Mesendoderm (in vitro differentiated cells): ENCODE data around the gene TAGLN2.

Source experiments
- DNase-seq: peaks from one replicate; pipeline ENCODE4 v3.0.0; 2013
- H2AK5ac ChIP-seq: 2 replicates; pipeline ENCODE4 v1.6.1; 2013; ENCODE audit warnings: low read length, inconsistent platforms
- H2BK120ac ChIP-seq: 2 replicates; pipeline ENCODE4 v1.6.1; 2013; ENCODE audit warnings: low read depth, mild to moderate bottlenecking, low read length, moderate library complexity, mixed read lengths
- H2BK15ac ChIP-seq: replicated peaks from 2 replicates; pipeline ENCODE4 v1.6.1; 2013; ENCODE audit warnings: low read depth, mild to moderate bottlenecking, moderate library complexity
- H2BK5ac ChIP-seq: 2 replicates; pipeline ENCODE4 v1.6.1; 2013; ENCODE audit warnings: low read length, inconsistent platforms
- H3K18ac ChIP-seq: 2 replicates; pipeline ENCODE4 v1.6.1; 2013; ENCODE audit warnings: mild to moderate bottlenecking, low read length, mixed read lengths
- H3K23ac ChIP-seq: one replicate; pipeline ENCODE4 v1.6.1; 2013; ENCODE audit warnings: low read length
- H3K27ac ChIP-seq: 2 replicates; pipeline ENCODE4 v1.5.1; 2013; ENCODE audit warnings: low read depth, mild to moderate bottlenecking, inconsistent platforms, low read length, moderate library complexity
- H3K27me3 ChIP-seq: 2 replicates; pipeline ENCODE4 v1.6.1; 2013; ENCODE audit warnings: low read length, control low read depth, mild to moderate bottlenecking, inconsistent platforms; ENCODE audit not compliant: insufficient read depth, poor library complexity
- H3K36me3 ChIP-seq: 2 replicates; pipeline ENCODE4 v1.6.1; 2013; ENCODE audit warnings: low read length, inconsistent platforms; ENCODE audit not compliant: control insufficient read depth, insufficient read depth
- H3K4ac ChIP-seq: one replicate; pipeline ENCODE4 v1.6.1; 2013; ENCODE audit warnings: low read depth, mild to moderate bottlenecking, low read length, moderate library complexity
- H3K4me1 ChIP-seq: 2 replicates; pipeline ENCODE4 v1.6.1; 2013; ENCODE audit warnings: low read depth, low read length, inconsistent platforms; ENCODE audit not compliant: control insufficient read depth
- H3K4me2 ChIP-seq: 2 replicates; pipeline ENCODE4 v1.6.1; 2013; ENCODE audit warnings: low read length
- H3K4me3 ChIP-seq: 2 replicates; pipeline ENCODE4 v1.5.1; 2013; ENCODE audit warnings: mild to moderate bottlenecking, low read length
- H3K56ac ChIP-seq: one replicate; pipeline ENCODE4 v1.6.1; 2013; ENCODE audit warnings: low read length
- H3K79me1 ChIP-seq: 2 replicates; pipeline ENCODE4 v1.6.1; 2013; ENCODE audit warnings: low read length, inconsistent platforms
- H3K79me2 ChIP-seq: 2 replicates; pipeline ENCODE4 v1.6.1; 2013; ENCODE audit warnings: mild to moderate bottlenecking, low read length; ENCODE audit not compliant: control insufficient read depth, insufficient read depth
- H3K9ac ChIP-seq: 2 replicates; pipeline ENCODE4 v1.6.1; 2013; ENCODE audit warnings: low read length, inconsistent platforms
- H4K5ac ChIP-seq: one replicate; pipeline ENCODE4 v1.6.1; 2013; ENCODE audit warnings: low read length
- H4K8ac ChIP-seq: one replicate; pipeline ENCODE4 v1.6.1; 2013; ENCODE audit warnings: low read depth, mild to moderate bottlenecking, control low read depth, low read length, moderate library complexity
- WGBS: extraction: QIAGEN DNeasy Blood & Tissue Kit; methylation state at CpG from one replicate; pipeline ENCODE4 v1.1.7; 2013; ENCODE audit warnings: low lambda C conversion rate, missing lambda C conversion rate; ENCODE audit not compliant: insufficient coverage; ENCODE audit errors: extremely low coverage; 5-methylcytosine and 5-hydroxymethylcytosine counted together

Gene TAGLN2

GRCh38 chr1:159914252-159915018 lies 10.9 kb downstream of the TAGLN2 start:
- Histone ChIP-seq H2AK5ac (peak overlapping the region; percentile 35), H3K4me1 (peaks cover 52% of the 10 kb centered on the region), H2BK5ac (no peak overlapping the region), H4K8ac (no peak overlapping the region), H3K23ac (no peak overlapping the region), H3K27me3 (no peaks in the 10 kb centered on the region), H3K79me1 (peaks cover 3% of the 10 kb centered on the region), H3K9ac (no peak overlapping the region), H3K4me3 (no peak overlapping the region), H3K79me2 (peaks cover 2% of the 10 kb centered on the region), H3K18ac (peak overlapping the region; percentile 11), H4K5ac (no peak overlapping the region), H2BK120ac (no peak overlapping the region), H2BK15ac (no peak overlapping the region), H3K27ac (peak overlapping the region; percentile 14), H3K36me3 (peaks cover 2% of the 10 kb centered on the region), H3K4ac (no peak overlapping the region), H3K4me2 (no peak overlapping the region), H3K56ac (peak overlapping the region; percentile 35)
- no CpG with 5 or more reads among the region's 10 CpGs for WGBS
- DNase-seq, result peak; percentile 56

GRCh38 chr1:159913451-159914192 lies 11.7 kb downstream of the TAGLN2 start:
- Histone ChIP-seq H3K18ac (peak overlapping the region; percentile 20), H2AK5ac (peak overlapping the region; percentile 84), H3K4me2 (no peak overlapping the region), H4K5ac (no peak overlapping the region), H4K8ac (no peak overlapping the region), H3K79me2 (no peaks in the 10 kb centered on the region), H2BK5ac (peak overlapping the region; percentile 25), H3K9ac (no peak overlapping the region), H3K4me3 (no peak overlapping the region), H3K36me3 (no peaks in the 10 kb centered on the region), H3K4me1 (peaks cover 58% of the 10 kb centered on the region), H3K56ac (peak overlapping the region; percentile 35), H3K79me1 (peaks cover 3% of the 10 kb centered on the region), H2BK15ac (no peak overlapping the region), H3K23ac (no peak overlapping the region), H3K4ac (no peak overlapping the region), H2BK120ac (no peak overlapping the region), H3K27me3 (no peaks in the 10 kb centered on the region), H3K27ac (no peak overlapping the region)
- DNase-seq, result peak; percentile 71
- WGBS, result no CpG with 5 or more reads among the region's 5 CpGs

GRCh38 chr1:159911326-159912070 lies 13.8 kb downstream of the TAGLN2 start:
- Histone ChIP-seq H2BK120ac (no peak overlapping the region), H3K79me2 (no peaks in the 10 kb centered on the region), H3K18ac (peak overlapping the region; percentile 63), H3K4ac (peak overlapping the region; percentile 40), H3K4me3 (no peak overlapping the region), H2AK5ac (peak overlapping the region; percentile 94), H3K27me3 (no peaks in the 10 kb centered on the region), H3K27ac (peak overlapping the region; percentile 71), H2BK15ac (no peak overlapping the region), H3K4me2 (no peak overlapping the region), H3K56ac (peak overlapping the region; percentile 85), H3K4me1 (peaks cover 51% of the 10 kb centered on the region), H2BK5ac (peak overlapping the region; percentile 81), H3K36me3 (no peaks in the 10 kb centered on the region), H4K8ac (no peak overlapping the region), H4K5ac (no peak overlapping the region), H3K79me1 (no peaks in the 10 kb centered on the region), H3K9ac (peak overlapping the region; percentile 29), H3K23ac (no peak overlapping the region)
- peak; percentile 69 for DNase-seq
- no CpG with 5 or more reads among the region's 6 CpGs for WGBS

- Histone ChIP-seq H3K4me2 (no peak overlapping the region), H3K9ac (no peak overlapping the region), H3K23ac (no peak overlapping the region), H2BK5ac (peak overlapping the region; percentile 15), H3K4me1 (peaks cover 27% of the 10 kb centered on the region), H2BK15ac (no peak overlapping the region), H3K18ac (peak overlapping the region; percentile 3), H2BK120ac (no peak overlapping the region), H3K56ac (peak overlapping the region; percentile 19), H4K5ac (no peak overlapping the region), H3K79me2 (no peaks in the 10 kb centered on the region), H2AK5ac (no peak overlapping the region), H3K4me3 (no peak overlapping the region), H3K79me1 (no peaks in the 10 kb centered on the region), H3K4ac (peak overlapping the region; percentile 84), H3K36me3 (no peaks in the 10 kb centered on the region), H3K27ac (no peak overlapping the region), H4K8ac (no peak overlapping the region), H3K27me3 (no peaks in the 10 kb centered on the region)
- no peak for DNase-seq
- no CpG with 5 or more reads among the region's 9 CpGs for WGBS
Measured at GRCh38 chr1:159908031-159908940, 17.0 kb downstream of the TAGLN2 start.

GRCh38 chr1:159906960-159907359 lies 18.3 kb downstream of the TAGLN2 start:
- no peaks in the 10 kb centered on the region for H3K79me1 ChIP-seq
- no peaks in the 10 kb centered on the region for H3K79me2 ChIP-seq
- no peak for DNase-seq
- H3K56ac ChIP-seq, result no peak overlapping the region
- no peak overlapping the region for H3K18ac ChIP-seq
- no peak overlapping the region for H3K4me3 ChIP-seq
- H3K27ac ChIP-seq, result no peak overlapping the region
- H2BK5ac ChIP-seq, result no peak overlapping the region
- H3K27me3 ChIP-seq, result no peaks in the 10 kb centered on the region
- no peak overlapping the region for H4K8ac ChIP-seq
- H4K5ac ChIP-seq, result no peak overlapping the region
- no peaks in the 10 kb centered on the region for H3K36me3 ChIP-seq
- no peak overlapping the region for H3K4me2 ChIP-seq
- no peak overlapping the region for H3K9ac ChIP-seq
- H3K4me1 ChIP-seq, result peaks cover 27% of the 10 kb centered on the region
- H2BK15ac ChIP-seq, result no peak overlapping the region
- H3K4ac ChIP-seq, result no peak overlapping the region
- no peak overlapping the region for H2AK5ac ChIP-seq
- WGBS, result no CpG with 5 or more reads among the region's 1 CpG
- no peak overlapping the region for H2BK120ac ChIP-seq
- H3K23ac ChIP-seq, result no peak overlapping the region
